BLaER1 (cell line): ENCODE measurements around the gene BDKRB2.

Source experiments
- H3K27ac ChIP-seq: shearing (Covaris generic); formaldehyde crosslinking; 2 replicates; pipeline ENCODE4 v1.8.1; 2022
- H3K27me3 ChIP-seq: shearing (Covaris generic); formaldehyde crosslinking; 2 replicates; pipeline ENCODE4 v1.8.1; 2022
- H3K36me3 ChIP-seq: shearing (Covaris generic); formaldehyde crosslinking; 2 replicates; pipeline ENCODE4 v1.8.1; 2022
- H3K4me1 ChIP-seq: shearing (Covaris generic); formaldehyde crosslinking; 2 replicates; pipeline ENCODE4 v1.8.1; 2022
- H3K4me2 ChIP-seq: shearing (Covaris generic); formaldehyde crosslinking; 2 replicates; pipeline ENCODE4 v1.8.1; 2022
- H3K4me3 ChIP-seq: shearing (Covaris generic); formaldehyde crosslinking; 2 replicates; pipeline ENCODE4 v1.8.1; 2022
- H3K9ac ChIP-seq: shearing (Covaris generic); formaldehyde crosslinking; 2 replicates; pipeline ENCODE4 v1.8.1; 2022
- H3K9me3 ChIP-seq: shearing (Covaris generic); formaldehyde crosslinking; 2 replicates; pipeline ENCODE4 v1.8.1; 2022
- H4K20me1 ChIP-seq: shearing (Covaris generic); formaldehyde crosslinking; 2 replicates; pipeline ENCODE4 v1.8.1; 2022
- Cebpa-rat ChIP-seq: shearing (Covaris generic); IDR thresholded peaks from 2 replicates; pipeline ENCODE4 v1.8.1; 2022

BDKRB2 gene

GRCh38 chr14:96250485-96250884 lies 45.8 kb downstream of the BDKRB2 start:
- Histone ChIP-seq H3K27ac (no peak overlapping the region), H3K4me1 (no peaks in the 10 kb centered on the region), H3K4me2 (no peak overlapping the region), H3K9me3 (no peaks in the 10 kb centered on the region), H3K9ac (no peak overlapping the region), H3K4me3 (no peak overlapping the region), H4K20me1 (no peaks in the 10 kb centered on the region), H3K36me3 (no peaks in the 10 kb centered on the region), H3K27me3 (no peaks in the 10 kb centered on the region)
- TF ChIP-seq Cebpa-rat: no peak

- no peaks in the 10 kb centered on the region for H3K27me3 ChIP-seq
- no peaks in the 10 kb centered on the region for H3K9me3 ChIP-seq
- no peak for TF ChIP-seq Cebpa-rat
- H3K36me3 ChIP-seq: no peaks in the 10 kb centered on the region
- no peak overlapping the region for H3K4me2 ChIP-seq
- H3K4me1 ChIP-seq: no peaks in the 10 kb centered on the region
- H3K27ac ChIP-seq: no peak overlapping the region
- no peak overlapping the region for H3K4me3 ChIP-seq
- no peak overlapping the region for H3K9ac ChIP-seq
- H4K20me1 ChIP-seq: no peaks in the 10 kb centered on the region
Measured at GRCh38 chr14:96251656-96252155, 47.1 kb downstream of the BDKRB2 start.

GRCh38 chr14:96252323-96252998 lies 47.8 kb downstream of the BDKRB2 start:
- H3K27ac ChIP-seq: no peak overlapping the region
- no peaks in the 10 kb centered on the region for H3K9me3 ChIP-seq
- no peaks in the 10 kb centered on the region for H4K20me1 ChIP-seq
- no peaks in the 10 kb centered on the region for H3K36me3 ChIP-seq
- no peaks in the 10 kb centered on the region for H3K4me1 ChIP-seq
- H3K4me2 ChIP-seq: no peak overlapping the region
- no peak overlapping the region for H3K9ac ChIP-seq
- no peaks in the 10 kb centered on the region for H3K27me3 ChIP-seq
- no peak overlapping the region for H3K4me3 ChIP-seq
- no peak for TF ChIP-seq Cebpa-rat

- Histone ChIP-seq H4K20me1 (no peaks in the 10 kb centered on the region), H3K36me3 (no peaks in the 10 kb centered on the region), H3K4me2 (no peak overlapping the region), H3K27me3 (no peaks in the 10 kb centered on the region), H3K9me3 (no peaks in the 10 kb centered on the region), H3K27ac (no peak overlapping the region), H3K4me1 (no peaks in the 10 kb centered on the region), H3K9ac (no peak overlapping the region), H3K4me3 (no peak overlapping the region)
- TF ChIP-seq Cebpa-rat: no peak
Measured at GRCh38 chr14:96252999-96253539, 48.4 kb downstream of the BDKRB2 start.

- H3K4me2 ChIP-seq: no peak overlapping the region
- no peak overlapping the region for H3K4me3 ChIP-seq
- no peak overlapping the region for H3K27ac ChIP-seq
- no peaks in the 10 kb centered on the region for H3K4me1 ChIP-seq
- peaks cover 3% of the 10 kb centered on the region for H3K9me3 ChIP-seq
- H3K36me3 ChIP-seq: no peaks in the 10 kb centered on the region
- no peaks in the 10 kb centered on the region for H3K27me3 ChIP-seq
- H3K9ac ChIP-seq: no peak overlapping the region
- no peaks in the 10 kb centered on the region for H4K20me1 ChIP-seq
- TF ChIP-seq Cebpa-rat: no peak
Measured at GRCh38 chr14:96254687-96255086, 50.0 kb downstream of the BDKRB2 start.

- Histone ChIP-seq H3K9ac (no peak within 1 kb of the TSS), H3K27me3 (no peaks in the 10 kb centered on the region)
- TF ChIP-seq Cebpa-rat: no peak
Measured at GRCh38 chr14:96255501-96256366, 51.1 kb downstream of the BDKRB2 start, which contains the start of gene BDKRB1. TSS of gene BDKRB1 (plus strand) at chr14:96256210. CDS start at chr14:96263683, 7,473 bp downstream.

GRCh38 chr14:96256407-96256806 lies 51.8 kb downstream of the BDKRB2 start:
- Histone ChIP-seq H3K36me3 (no peaks in the 10 kb centered on the region), H3K4me3 (no peak overlapping the region), H3K27me3 (no peaks in the 10 kb centered on the region), H3K4me2 (no peak overlapping the region), H4K20me1 (no peaks in the 10 kb centered on the region), H3K27ac (no peak overlapping the region), H3K9me3 (peaks cover 7% of the 10 kb centered on the region), H3K9ac (no peak overlapping the region), H3K4me1 (no peaks in the 10 kb centered on the region)
- no peak for TF ChIP-seq Cebpa-rat

More at GRCh38 chr14:96255501-96256366, 51.1 kb downstream of the BDKRB2 start, which contains the start of gene BDKRB1:
- Histone ChIP-seq H3K36me3 (no peaks in the 10 kb centered on the region), H3K4me2 (no peak within 1 kb of the TSS), H3K4me3 (no peak within 1 kb of the TSS), H4K20me1 (no peaks in the 10 kb centered on the region), H3K27ac (no peak within 1 kb of the TSS), H3K9me3 (peaks cover 7% of the 10 kb centered on the region), H3K4me1 (no peaks in the 10 kb centered on the region)

- no peaks in the 10 kb centered on the region for H3K36me3 ChIP-seq
- no peaks in the 10 kb centered on the region for H4K20me1 ChIP-seq
- H3K4me1 ChIP-seq: no peaks in the 10 kb centered on the region
- no peaks in the 10 kb centered on the region for H3K27me3 ChIP-seq
- H3K27ac ChIP-seq: no peak overlapping the region
- H3K4me2 ChIP-seq: no peak overlapping the region
- peaks cover 7% of the 10 kb centered on the region for H3K9me3 ChIP-seq
- no peak overlapping the region for H3K9ac ChIP-seq
- TF ChIP-seq Cebpa-rat: no peak
- H3K4me3 ChIP-seq: no peak overlapping the region
Measured at GRCh38 chr14:96257056-96257455, 52.4 kb downstream of the BDKRB2 start.

- Histone ChIP-seq H3K9me3 (peaks cover 7% of the 10 kb centered on the region), H4K20me1 (no peaks in the 10 kb centered on the region), H3K4me2 (no peak overlapping the region), H3K4me1 (no peaks in the 10 kb centered on the region), H3K36me3 (no peaks in the 10 kb centered on the region), H3K9ac (no peak overlapping the region), H3K4me3 (no peak overlapping the region), H3K27me3 (no peaks in the 10 kb centered on the region), H3K27ac (no peak overlapping the region)
- TF ChIP-seq Cebpa-rat: no peak
Measured at GRCh38 chr14:96257900-96258299, 53.3 kb downstream of the BDKRB2 start.
